Activated CD4-positive, alpha-beta T cell treated with anti-CD3 and anti-CD28 coated beads, Interleukin-2, amount 50 U/mL, for 1 hour (primary cell): ENCODE data around the gene IRX6.

Experiments
- DNase-seq: peaks from one replicate; pipeline ENCODE4 v3.0.0-alpha.2; 2020

The IRX6 gene

DNA sequence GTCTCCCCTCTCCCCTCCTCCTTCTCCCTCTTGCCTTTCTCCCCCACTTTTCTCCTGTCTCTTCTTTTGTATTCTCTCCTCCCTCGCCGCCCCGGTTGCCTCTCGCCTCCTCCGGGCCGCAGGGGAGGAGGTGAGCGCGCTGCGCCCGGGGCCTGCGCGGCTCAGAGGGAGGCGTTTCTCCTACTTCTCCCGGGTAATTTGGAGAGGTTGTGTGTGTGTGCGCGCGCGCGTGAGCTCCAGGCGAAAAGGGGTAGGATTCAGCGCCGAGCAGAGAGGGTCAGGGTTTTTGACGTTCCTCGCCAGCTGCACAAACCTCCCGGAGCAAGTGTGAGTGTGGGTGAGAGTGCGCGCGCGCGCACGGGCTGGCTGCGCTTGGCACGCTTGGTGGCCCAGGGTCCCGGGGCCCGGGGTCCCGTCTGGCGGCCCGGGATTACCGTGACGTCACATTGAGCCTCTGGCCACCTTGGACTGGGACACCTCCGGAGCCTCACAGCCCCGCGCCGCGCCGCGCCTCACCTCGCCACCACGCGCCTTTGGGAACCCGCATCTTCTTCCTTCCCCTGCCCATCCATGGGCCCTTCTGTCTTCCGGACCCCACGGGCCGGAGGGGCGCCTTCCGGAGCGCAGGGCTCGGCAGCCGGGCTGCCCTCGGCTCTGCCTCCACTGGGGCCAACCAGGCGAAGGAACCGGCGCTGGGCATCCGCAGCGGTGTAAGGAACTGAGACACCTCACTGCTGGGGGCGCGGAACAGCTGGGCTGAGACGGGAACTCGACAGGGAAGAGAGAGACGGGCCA is 479 bp downstream of the IRX6 start:
- DNase-seq = no peak

DNA sequence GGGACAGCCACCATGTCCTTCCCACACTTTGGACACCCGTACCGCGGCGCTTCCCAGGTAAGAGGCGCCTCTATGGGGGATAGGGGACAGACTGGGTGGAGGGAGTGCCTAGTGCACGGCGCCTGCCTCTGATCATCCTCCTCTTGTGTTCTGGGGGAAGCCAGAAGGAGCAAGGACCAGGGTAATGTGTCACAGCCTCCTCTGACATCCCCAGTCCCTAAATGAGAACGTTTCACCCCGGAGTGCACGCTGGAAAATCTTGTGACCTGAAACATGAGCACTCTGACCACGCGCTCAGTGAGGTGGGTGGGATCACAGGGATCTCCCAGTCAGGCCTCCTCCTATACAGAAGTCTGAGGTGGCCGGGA is 1.1 kb downstream of the IRX6 start:
- DNase-seq = no peak

DNA sequence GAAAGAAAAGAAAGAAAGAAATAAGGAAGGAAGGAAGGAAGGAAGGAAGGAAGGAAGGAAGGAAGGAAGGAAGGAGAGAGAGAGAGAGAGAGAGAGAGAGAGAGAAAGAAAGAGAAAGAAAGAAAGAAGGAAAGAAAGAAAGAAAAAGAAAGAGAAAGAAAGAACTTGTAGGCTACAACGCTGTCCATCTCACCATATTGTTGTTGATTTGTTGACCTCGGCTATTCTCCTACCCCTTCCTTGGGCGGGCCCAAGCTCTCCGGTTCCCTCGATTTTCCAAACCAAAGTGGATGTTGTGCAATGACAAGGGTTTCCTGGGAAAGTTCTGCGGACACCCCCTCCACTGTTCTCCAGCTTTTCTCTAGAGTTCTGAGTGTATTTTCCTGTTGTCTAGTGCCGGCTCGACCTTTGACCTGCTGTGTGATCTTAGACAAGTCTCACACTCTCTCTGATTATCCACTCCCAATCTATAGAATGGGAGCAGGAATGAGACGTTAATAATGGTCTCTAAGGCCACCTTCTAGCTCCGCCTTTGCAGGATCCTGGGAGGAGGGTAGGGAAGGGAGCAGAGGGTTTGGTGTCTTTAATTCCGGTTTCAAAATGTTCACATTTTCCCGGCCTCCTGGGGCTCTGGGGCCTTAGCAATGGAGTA is 1.6 kb downstream of the IRX6 start:
- DNase-seq = no peak

DNA sequence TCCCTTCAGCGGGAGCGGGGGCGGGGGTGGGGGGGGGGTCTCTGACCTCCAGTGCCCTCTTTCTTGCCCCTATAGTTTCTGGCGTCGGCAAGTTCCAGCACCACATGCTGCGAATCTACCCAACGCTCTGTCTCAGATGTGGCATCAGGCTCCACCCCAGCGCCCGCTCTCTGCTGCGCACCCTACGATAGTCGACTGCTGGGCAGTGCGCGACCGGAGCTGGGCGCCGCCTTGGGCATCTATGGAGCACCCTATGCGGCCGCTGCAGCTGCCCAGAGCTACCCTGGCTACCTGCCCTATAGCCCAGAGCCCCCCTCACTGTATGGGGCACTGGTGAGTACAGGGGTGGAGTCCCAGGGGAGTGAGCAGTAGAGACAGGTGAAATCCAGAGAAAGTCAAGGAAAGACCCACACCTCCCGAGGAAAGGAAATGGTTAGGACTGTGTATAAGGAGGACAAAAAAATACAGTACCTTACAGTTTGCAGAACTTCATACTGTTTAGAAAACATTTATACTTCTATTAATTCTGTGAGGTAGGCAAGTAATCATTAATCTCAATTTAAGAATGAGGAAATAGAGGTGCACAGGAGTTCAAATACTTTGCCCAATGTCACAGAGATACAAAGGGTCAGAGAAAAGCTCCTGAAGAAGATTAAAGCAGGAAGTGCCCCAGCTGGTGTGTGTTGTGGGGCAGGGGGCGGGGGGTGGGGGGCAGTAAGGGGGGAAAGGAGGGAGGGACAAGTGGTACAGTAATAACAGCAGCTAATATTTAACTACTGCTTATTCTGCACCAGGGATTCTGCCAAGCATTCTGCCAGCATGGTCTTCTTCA is 2.5 kb downstream of the IRX6 start:
- DNase-seq = no peak

DNA sequence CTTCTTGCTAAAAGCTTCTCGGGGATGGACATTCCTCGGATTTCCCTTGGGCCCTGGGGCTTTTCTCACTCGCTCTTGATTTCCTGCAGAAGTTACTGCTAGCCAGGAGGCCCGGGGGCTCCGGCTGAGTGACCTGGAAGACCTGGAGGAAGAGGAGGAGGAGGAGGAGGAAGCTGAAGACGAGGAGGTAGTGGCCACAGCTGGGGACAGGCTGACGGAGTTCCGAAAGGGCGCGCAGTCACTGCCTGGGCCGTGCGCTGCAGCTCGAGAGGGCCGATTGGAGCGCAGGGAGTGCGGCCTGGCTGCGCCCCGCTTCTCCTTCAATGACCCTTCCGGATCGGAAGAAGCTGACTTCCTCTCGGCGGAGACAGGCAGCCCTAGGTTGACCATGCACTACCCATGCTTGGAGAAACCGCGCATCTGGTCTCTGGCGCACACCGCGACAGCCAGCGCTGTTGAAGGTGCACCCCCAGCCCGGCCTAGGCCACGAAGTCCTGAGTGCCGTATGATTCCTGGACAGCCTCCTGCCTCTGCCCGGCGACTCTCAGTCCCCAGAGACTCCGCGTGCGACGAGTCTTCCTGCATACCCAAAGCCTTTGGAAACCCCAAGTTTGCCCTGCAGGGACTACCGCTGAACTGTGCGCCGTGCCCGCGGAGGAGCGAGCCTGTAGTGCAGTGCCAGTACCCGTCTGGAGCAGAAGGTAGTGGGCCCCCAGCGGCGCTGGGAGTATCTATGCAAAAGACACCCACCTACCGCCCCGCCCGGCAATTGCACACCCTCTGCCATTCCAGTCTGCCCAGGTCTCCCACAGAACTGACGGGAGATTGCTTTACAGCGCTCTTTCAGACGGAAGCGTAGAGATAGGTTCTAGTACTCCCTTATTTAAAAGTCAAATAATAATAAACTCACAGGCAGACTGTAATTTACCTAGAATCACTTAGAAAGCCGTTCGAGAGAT is 4.9 kb downstream of the IRX6 start:
- no peak for DNase-seq

DNA sequence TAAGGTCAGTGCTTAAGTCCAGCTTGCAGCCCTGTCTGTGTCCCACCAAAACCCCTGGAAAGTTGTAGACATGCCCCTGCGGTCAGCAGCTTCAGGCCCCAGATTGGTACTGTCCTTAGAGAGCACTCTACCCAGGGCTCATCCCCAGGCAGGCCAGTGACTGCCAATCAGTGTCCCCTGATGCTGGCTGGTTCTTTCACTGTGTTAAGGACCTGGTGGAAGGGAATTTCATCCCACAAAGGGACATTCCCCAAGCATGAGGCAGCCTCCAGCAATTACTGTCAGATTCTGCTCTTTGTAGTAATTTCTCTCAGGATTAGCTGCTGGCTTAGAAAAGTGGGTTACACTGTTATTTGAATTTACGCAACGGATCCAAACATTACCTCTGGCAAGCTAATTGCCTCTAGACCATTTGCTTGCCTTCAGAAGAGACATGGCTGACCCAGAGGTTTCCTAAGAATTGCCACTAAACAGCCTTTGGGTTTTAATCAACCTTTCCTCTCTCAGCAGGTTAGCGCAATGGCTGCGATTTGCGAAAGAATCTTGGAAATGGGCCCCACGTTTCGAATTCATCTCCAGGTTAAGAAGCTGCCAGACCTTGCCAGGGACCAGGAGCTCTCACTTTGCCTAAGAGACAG is 5.9 kb downstream of the IRX6 start:
- no peak for DNase-seq

DNA sequence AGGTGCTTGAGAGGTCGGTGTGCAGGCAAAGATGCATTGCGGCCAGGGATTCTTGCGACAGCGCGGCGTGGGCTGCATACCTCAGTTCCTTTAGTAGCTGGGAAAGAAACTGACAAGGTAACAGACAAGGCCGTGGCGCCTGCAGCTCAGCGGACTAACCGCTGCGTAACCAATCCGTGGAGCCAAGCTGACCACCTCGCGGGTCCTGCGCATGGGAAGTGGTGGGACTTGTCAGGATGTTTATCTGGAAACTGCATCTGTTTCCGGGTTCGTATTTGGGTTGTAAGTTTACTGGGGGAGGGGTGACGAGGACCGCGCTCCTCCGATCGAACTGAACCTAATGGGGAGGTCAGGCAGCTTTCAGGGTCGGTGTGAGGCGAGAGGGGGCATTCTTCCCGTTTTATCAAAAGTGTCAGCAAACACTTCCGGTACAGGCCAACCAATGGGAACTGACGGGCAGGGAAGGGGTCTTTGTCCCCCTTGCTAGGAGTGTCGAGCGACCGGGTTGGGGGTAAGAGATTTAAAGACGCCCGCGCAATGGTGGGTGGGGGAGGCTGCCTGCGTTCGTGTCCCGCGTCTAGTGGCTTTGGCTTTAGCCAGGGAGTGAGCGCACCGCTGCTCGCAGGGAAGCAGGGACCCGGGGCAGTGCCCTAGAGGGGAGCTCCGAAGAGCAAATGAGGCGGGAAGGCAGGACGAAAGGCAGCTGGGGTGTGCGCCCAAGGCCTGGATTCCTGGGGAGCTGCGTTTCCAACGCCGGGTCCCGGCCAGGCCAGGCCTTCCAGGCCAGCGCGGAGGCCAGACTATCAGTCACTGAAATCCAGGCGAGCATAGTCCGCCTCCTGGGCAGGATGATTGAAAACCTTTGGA is 7.0 kb downstream of the IRX6 start:
- DNase-seq = no peak

DNA sequence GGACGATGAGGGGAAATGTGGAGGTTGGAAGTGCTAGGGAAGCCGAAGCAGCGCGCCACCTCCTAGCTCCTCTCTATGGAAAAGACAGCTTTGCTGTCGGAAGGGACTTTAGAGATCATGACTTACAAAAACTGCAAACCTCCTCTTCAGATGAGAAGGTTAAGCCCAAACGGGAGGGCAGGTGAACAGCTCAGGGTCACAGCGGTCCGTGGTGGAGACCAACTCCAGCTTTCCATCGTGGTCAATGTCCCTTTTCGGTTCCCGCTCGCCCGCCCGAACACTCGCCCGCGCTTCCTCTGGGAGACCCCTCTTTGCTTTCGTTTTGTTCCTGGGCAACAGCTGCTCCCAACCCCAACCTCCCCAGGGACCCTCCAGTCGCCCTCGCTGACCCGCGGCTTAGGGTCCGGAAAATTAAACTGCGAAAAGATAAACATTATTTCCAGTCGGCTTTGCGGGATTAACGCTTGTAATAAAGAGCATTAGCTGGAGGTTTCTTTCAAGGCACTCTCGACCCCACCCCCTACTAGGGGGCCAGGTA is 7.7 kb downstream of the IRX6 start:
- no peak for DNase-seq

DNA sequence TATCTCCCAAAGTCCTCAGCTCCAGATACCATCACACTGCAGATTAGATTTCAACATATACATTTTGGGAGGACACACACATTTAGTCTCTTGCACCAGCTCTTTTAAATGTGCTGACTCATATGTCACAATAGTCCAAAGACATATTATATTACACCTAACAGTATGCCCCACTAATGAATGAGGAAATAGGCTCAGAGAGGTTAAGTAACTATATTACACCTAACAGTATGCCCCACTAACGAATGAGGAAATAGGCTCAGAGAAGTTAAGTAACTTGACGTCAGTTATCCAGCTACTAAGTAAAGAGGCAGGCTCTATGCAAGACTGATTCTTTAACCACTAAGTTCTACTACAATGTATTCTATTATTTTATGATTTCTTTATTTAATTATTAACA is 9.7 kb downstream of the IRX6 start:
- no peak for DNase-seq

DNA sequence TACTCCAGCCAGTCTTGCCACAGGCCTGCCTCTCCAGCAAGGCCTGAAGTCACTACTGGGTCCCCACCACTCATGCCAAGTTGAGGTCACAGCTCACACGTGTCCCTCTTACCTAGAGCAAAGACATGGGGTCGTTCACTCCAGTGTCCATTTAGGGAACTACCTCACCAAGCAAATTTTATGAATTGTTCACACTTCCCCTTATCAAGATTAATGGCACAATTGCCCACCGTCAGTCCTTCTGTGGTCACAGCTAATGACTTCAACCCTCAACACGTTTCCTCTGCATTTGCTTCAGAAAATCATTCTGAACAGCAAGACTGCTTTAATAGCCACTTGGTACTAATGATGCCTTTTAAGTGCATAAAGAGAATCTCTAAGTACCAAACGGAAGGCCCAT is 14.6 kb downstream of the IRX6 start:
- DNase-seq = no peak

DNA sequence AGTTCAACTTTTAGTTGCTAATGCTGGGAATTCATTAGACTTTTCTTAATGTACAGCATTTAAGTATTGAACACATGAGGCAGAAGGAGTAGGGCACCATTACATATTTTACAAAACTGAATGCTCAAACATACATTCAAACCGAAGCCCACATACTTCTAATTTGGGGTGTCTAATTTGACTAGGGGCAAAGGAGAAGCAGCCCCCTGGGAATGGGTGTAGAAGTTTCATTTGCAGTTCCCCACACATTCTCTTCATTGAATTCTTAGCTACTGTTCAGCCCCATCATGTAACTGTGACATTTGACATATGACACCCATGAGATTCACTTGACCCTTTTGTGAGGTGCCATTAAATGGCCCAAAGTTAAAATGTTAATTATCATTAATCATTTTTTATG is 16.4 kb downstream of the IRX6 start:
- no peak for DNase-seq

DNA sequence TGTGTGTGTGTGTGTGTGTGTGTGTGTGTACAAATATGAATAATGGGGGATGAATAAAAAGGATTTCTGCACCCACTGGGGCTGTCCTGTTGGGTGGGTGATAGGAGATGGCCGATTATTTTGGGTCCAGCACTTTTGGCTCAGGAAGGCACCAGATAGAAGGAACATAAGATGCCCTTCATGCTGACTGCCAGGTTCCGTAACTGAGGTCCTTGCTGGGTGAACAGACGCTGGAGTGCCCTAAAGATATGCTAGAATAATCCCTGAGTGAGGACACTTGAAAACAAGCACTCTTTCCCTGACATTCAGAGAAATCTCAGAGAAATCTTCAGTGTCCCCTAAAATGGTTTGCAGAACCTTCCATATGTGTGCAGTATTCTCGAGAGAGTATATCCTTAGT is 17.7 kb downstream of the IRX6 start:
- no peak for DNase-seq

DNA sequence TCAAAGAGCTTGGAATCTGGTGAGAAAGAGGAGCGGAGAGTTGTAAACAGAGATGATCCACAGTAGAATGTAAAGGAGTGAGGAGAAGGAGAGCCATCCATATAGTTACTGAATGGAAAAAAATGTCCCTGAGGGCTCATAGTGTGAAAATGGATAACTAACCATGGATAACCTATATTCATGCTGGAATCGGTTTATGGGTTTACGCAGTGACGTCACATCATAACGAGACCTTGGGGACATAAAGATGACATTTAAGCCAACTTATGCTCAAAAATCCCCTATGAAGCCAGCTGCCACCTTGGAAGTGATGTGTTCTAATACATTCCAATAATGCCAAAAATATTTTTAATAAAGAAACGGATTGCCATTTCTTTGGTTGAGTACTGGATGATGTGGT is 22.5 kb downstream of the IRX6 start:
- no peak for DNase-seq

DNA sequence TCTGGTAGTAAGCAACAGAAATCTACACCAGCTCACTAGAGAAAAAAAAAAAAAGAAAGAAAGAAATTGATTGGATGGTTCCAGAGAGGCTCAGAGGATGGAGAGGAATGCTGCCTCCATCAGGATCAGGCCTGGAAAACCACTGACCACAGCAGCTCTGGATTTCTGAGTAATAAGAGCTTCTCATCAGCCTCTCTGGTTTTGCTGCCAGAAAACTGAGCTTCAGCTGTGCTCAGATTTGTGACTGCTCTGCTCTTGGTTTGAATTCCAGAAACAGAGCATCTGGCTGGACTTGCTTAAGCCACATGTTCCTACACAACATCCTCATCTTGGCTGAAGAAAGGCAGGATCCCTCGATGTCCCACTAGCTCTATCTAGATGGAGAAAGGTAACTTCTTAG is 25.9 kb downstream of the IRX6 start:
- DNase-seq = no peak

DNA sequence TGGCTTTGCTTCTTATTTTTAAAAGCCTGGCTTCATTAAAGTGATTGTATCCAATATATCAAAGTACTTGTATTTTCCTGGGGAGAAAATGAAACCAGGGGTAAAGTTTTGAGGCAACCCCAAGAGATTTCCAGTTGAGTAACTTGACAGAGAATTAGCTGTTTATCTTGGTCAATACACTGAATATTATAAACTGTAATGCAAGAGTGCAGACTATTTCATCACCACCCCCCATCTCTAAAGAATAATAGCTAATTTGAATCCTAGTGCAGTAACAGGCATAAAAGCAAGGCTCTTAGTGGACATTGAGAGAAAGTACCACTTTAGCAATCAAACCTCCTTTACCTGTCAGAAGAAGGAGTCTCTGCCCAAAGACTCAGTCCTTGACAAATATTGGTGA is 27.0 kb downstream of the IRX6 start:
- DNase-seq = no peak

DNA sequence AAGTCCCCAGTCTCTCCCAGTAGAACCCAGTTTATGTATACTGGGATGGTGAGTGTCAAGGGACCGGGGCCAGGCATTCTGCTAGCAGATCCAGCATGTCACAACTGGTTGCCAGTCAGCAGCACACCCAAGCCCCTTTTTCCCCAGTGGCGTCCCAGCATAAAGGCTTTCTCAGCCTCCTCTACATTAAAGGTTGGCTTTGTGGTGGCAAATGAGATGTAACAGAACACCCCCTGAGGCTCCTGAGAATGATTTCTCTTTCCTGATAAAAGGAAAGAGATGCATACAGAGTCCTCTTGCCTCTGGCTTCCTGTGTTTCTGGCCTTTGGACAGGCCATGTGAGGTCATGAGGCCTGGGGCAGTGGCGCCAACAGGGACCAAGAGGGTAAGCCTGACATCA is 27.9 kb downstream of the IRX6 start:
- DNase-seq = no peak

DNA sequence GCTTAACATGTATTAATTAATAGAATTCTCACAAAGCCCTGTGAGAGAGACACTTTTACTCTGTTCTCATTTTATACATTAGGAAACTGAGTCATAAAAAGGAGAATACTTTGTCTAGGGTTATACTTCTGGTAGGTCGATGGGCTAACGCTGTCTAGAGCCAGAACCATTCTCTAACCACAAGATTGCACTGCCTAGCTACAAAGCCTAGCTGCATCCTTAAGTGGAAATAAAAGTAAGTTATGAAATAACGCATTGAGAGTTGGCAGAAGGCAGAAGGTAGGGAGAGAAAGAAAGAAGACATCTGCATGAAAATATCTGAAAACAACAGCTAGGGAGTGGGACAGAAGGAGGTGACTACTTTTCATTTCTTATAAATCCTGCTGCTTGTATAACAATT is 33.2 kb downstream of the IRX6 start:
- DNase-seq = no peak

DNA sequence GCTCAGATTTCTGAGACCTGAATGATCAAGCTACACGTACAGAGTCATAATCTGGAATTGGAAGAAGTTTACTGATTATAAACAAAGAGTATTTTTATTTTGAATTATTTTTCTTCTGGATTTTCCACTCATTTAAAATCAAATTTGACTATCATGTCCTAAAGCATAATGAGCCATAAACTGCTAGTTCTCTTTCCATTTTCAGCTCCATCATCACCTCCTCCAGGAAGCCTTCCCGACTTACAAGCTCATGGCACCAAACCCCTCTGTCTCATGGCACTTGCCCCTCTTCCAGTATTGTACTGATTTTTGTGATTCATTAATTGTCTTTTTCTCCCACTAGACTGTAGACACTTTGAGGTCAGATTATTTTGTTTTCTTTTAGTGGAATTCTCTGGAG is 35.9 kb downstream of the IRX6 start:
- DNase-seq = no peak

DNA sequence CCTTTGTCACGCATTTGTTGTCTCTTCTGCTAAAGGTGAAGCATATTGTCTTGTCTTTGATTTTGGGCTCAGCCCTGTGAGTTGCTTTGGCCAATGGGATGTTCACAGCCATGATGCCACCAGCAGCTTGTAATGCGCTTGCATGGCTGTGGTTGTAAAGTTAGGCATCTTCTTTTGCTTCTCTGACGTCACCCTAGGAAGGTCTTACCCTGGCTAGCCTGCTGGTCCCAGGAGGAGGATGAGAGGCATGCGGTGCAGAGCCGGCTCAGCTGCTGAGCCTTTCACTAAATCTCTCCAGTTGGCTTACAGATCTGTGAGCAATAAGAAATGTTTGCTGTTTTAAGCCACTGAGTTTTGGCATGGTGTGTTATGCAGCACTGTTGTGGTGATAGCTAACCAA is 40.8 kb downstream of the IRX6 start:
- no peak for DNase-seq

DNA sequence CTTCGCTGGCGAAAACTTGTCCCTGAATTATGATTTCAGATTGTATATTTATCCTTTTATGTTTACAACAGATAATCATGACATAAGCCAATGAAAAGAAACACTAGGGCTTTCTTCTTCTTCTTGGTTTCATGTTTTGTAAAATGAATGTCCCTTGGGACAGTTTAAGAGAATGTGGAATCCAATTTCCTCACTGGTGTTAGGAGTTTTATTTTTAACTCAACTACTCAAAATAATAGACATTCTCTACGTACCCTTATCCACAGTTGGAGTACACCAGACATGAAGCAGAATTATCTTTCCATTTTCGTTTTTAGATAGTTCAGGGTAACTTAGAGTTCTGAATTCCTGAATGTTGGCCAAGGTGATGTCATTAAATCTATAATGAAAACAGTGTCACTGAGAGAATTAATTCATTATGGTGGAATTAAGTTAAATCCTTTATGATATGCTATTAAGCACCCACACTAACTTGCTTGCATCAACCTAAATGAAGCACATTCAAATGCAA is 43.4 kb downstream of the IRX6 start:
- no peak for DNase-seq
